NB4 (cell line): ENCODE results near the gene DLK1.

Source experiments
- CTCF ChIP-seq: IDR thresholded peaks from one replicate; pipeline ENCODE4 v1.5.1; 2012; ENCODE audit warnings: low read depth, low read length
- MAX ChIP-seq: IDR thresholded peaks from 2 replicates; pipeline ENCODE4 v1.6.1; 2011; ENCODE audit warnings: low read depth, low read length
- MYC ChIP-seq: IDR thresholded peaks from 2 replicates; pipeline ENCODE4 v1.6.1; 2011; ENCODE audit warnings: low read depth, low read length
- POLR2A ChIP-seq: IDR thresholded peaks from 2 replicates; pipeline ENCODE4 v1.6.1; 2011; ENCODE audit warnings: mild to moderate bottlenecking; ENCODE audit not compliant: insufficient read length; ENCODE audit errors: extremely low read depth

DNA sequence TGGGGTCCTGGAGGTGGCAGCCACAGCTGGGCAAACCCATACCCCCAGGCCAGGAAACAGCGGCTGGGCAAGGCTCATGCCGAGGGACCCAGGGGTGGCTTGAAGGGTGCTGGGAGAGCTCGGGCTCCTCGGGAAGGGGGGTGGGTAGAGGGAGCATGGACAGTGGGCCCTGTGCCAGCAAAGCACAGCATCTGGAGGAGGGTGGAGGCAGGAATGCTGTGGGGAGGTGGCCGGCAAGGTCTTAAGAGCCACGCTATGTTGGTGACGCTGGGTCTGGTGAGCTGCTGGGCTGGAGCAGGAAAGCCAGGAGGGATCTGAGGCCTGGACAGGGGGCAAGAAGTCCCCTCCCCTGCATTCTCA, 48.2 kb upstream of the DLK1 start:
- no peak for TF ChIP-seq CTCF
- TF ChIP-seq MAX = no peak
- no peak for TF ChIP-seq POLR2A
- TF ChIP-seq MYC = no peak
